ENCODE measurements around the gene GALNT18.

Gene GALNT18

DNA sequence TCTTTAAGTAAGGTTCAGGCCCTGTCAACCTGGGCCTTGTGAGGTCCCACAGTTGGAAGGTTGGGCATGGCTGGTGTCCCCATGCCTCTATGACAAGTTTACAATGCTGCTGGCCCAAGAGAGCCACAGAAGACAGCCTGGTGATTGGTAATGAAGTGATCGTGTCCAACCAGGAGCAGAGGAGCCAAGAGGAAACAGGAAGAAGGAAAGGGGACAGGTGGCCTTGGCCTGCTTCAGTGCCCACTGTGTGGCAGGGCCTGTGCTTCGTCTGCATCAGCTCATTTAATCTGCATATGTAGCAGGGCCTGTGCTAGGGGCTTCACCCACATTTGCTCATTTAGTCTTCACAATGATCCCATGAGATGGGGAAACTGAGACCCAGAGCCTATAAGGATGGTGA, 226.7 kb downstream of the GALNT18 start:
- no peak overlapping the region for H3K9ac ChIP-seq (ENCODE audit: low read length)
- H3K36me3 ChIP-seq (ENCODE audit: control insufficient read depth, insufficient read depth, low read length): no peaks in the 10 kb centered on the region
- no peaks in the 10 kb centered on the region for H3K9me3 ChIP-seq (ENCODE audit: control insufficient read depth, insufficient read depth, low read depth, low read length)
- no peaks in the 10 kb centered on the region for H3K27me3 ChIP-seq (ENCODE audit: control insufficient read depth, insufficient read depth, low read length)
- no peak overlapping the region for H3K4me3 ChIP-seq (ENCODE audit: low read depth, low read length)
- no peak overlapping the region for H3K27ac ChIP-seq (ENCODE audit: low read depth, low read length)
- H3K4me1 ChIP-seq (ENCODE audit: control insufficient read depth, insufficient read depth, low read length): no peaks in the 10 kb centered on the region

- no peaks in the 10 kb centered on the region for H3K27me3 ChIP-seq (ENCODE audit: control insufficient read depth, insufficient read depth, low read length)
- no peak overlapping the region for H3K4me3 ChIP-seq (ENCODE audit: low read depth, low read length)
- no peak overlapping the region for H3K27ac ChIP-seq (ENCODE audit: low read depth, low read length)
- no peak overlapping the region for H3K9ac ChIP-seq (ENCODE audit: low read length)
- H3K9me3 ChIP-seq (ENCODE audit: control insufficient read depth, insufficient read depth, low read depth, low read length): no peaks in the 10 kb centered on the region
- no peaks in the 10 kb centered on the region for H3K36me3 ChIP-seq (ENCODE audit: control insufficient read depth, insufficient read depth, low read length)
- no peaks in the 10 kb centered on the region for H3K4me1 ChIP-seq (ENCODE audit: control insufficient read depth, insufficient read depth, low read length)
Observed at GRCh38 chr11:11394241-11394640, 227.6 kb downstream of the GALNT18 start.

- H3K9me3 ChIP-seq (ENCODE audit: control insufficient read depth, insufficient read depth, low read depth, low read length): no peaks in the 10 kb centered on the region
- H3K27ac ChIP-seq (ENCODE audit: low read depth, low read length): no peak overlapping the region
Observed at GRCh38 chr11:11391796-11392463, 229.9 kb downstream of the GALNT18 start.

GRCh38 chr11:11391169-11391568, 230.6 kb downstream of the GALNT18 start:
- Histone ChIP-seq H3K27me3 (ENCODE audit: control insufficient read depth, insufficient read depth, low read length) (no peaks in the 10 kb centered on the region), H3K9me3 (ENCODE audit: control insufficient read depth, insufficient read depth, low read depth, low read length) (no peaks in the 10 kb centered on the region), H3K9ac (ENCODE audit: low read length) (no peak overlapping the region), H3K27ac (ENCODE audit: low read depth, low read length) (no peak overlapping the region), H3K36me3 (ENCODE audit: control insufficient read depth, insufficient read depth, low read length) (no peaks in the 10 kb centered on the region), H3K4me3 (ENCODE audit: low read depth, low read length) (no peak overlapping the region), H3K4me1 (ENCODE audit: control insufficient read depth, insufficient read depth, low read length) (peaks cover 13% of the 10 kb centered on the region)

More at GRCh38 chr11:11391796-11392463, 229.9 kb downstream of the GALNT18 start:
- no peaks in the 10 kb centered on the region for H3K36me3 ChIP-seq (ENCODE audit: control insufficient read depth, insufficient read depth, low read length)
- peaks cover 9% of the 10 kb centered on the region for H3K4me1 ChIP-seq (ENCODE audit: control insufficient read depth, insufficient read depth, low read length)
- no peak overlapping the region for H3K9ac ChIP-seq (ENCODE audit: low read length)
- no peaks in the 10 kb centered on the region for H3K27me3 ChIP-seq (ENCODE audit: control insufficient read depth, insufficient read depth, low read length)
- H3K4me3 ChIP-seq (ENCODE audit: low read depth, low read length): no peak overlapping the region

DNA sequence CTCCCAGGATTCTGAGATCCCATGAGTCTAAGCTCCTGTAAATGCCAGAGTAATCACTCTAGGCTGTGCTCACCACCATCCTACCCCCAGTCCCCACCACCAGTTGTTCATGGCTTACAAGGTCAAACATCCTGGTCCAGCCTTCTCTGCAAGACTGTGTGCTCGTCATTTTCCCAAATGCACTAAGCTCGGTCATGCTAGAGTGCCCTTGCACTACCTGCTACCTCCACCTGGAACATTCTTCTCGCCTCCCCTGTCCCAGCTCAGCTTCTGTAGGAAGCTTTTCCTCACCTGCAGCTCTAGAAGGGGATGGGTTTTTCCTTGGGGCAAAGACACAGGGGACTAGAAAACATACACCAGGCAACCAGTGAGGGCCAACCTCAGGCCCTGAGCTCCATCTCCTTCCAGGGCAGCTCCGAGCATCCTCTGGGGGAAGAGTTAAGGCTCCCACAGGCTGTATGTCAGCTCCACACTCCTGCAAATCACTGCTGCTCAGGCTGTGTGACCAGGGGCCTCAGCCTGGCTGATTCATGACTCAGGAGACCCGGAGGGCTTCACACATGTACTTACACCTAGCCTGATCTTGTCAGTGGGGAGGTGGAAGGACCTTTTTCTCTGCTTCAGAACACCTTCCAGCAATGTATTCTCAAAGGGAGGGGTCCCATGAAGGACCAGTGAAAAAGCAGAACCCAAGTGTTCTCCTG, 231.6 kb downstream of the GALNT18 start:
- Histone ChIP-seq H3K36me3 (ENCODE audit: control insufficient read depth, insufficient read depth, low read length) (no peaks in the 10 kb centered on the region), H3K9ac (ENCODE audit: low read length) (no peak overlapping the region), H3K27me3 (ENCODE audit: control insufficient read depth, insufficient read depth, low read length) (no peaks in the 10 kb centered on the region), H3K9me3 (ENCODE audit: control insufficient read depth, insufficient read depth, low read depth, low read length) (no peaks in the 10 kb centered on the region), H3K27ac (ENCODE audit: low read depth, low read length) (no peak overlapping the region), H3K4me1 (ENCODE audit: control insufficient read depth, insufficient read depth, low read length) (peaks cover 13% of the 10 kb centered on the region), H3K4me3 (ENCODE audit: low read depth, low read length) (no peak overlapping the region)

GRCh38 chr11:11389238-11389637, 232.6 kb downstream of the GALNT18 start:
- no peaks in the 10 kb centered on the region for H3K9me3 ChIP-seq (ENCODE audit: control insufficient read depth, insufficient read depth, low read depth, low read length)
- no peak overlapping the region for H3K4me3 ChIP-seq (ENCODE audit: low read depth, low read length)
- H3K9ac ChIP-seq (ENCODE audit: low read length): no peak overlapping the region
- no peaks in the 10 kb centered on the region for H3K27me3 ChIP-seq (ENCODE audit: control insufficient read depth, insufficient read depth, low read length)
- no peak overlapping the region for H3K27ac ChIP-seq (ENCODE audit: low read depth, low read length)
- no peaks in the 10 kb centered on the region for H3K36me3 ChIP-seq (ENCODE audit: control insufficient read depth, insufficient read depth, low read length)
- H3K4me1 ChIP-seq (ENCODE audit: control insufficient read depth, insufficient read depth, low read length): peaks cover 13% of the 10 kb centered on the region

DNA sequence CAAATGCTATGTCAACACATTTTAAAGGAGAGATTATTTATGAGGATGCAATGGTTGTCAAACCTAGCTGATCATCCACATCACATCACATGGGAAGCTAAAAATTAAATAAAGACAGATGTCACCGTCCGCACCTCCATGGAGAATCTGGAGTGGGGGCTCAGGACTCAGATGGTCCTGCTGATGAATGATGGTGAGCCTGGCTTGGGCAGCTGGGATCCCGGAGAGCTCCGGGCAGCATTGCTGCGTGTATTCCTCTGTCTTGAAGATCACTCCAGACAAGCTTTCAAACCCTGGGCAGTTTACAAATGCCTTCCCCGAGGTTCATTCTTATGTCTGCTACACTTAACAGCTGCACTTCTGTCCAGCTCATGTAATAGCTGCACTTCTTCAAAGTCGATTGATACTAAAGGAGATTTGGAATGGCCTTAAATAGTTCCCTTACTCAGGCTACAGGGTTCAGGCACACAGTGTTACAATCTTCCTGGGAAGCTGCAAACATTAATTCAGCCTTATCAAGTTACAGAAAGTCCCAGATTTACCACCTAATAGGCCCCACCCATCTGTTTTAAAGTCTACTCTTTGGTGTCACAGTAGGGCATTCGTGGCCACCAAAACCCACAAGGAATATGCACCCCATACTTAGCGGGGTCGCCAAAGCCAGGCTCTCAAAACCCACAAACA, 234.0 kb downstream of the GALNT18 start:
- H3K27ac ChIP-seq (ENCODE audit: low read depth, low read length): no peak overlapping the region
- H3K9me3 ChIP-seq (ENCODE audit: control insufficient read depth, insufficient read depth, low read depth, low read length): no peaks in the 10 kb centered on the region
- no peak overlapping the region for H3K9ac ChIP-seq (ENCODE audit: low read length)
- no peaks in the 10 kb centered on the region for H3K27me3 ChIP-seq (ENCODE audit: control insufficient read depth, insufficient read depth, low read length)
- H3K4me1 ChIP-seq (ENCODE audit: control insufficient read depth, insufficient read depth, low read length): peaks cover 13% of the 10 kb centered on the region
- no peaks in the 10 kb centered on the region for H3K36me3 ChIP-seq (ENCODE audit: control insufficient read depth, insufficient read depth, low read length)
- H3K4me3 ChIP-seq (ENCODE audit: low read depth, low read length): no peak overlapping the region

DNA sequence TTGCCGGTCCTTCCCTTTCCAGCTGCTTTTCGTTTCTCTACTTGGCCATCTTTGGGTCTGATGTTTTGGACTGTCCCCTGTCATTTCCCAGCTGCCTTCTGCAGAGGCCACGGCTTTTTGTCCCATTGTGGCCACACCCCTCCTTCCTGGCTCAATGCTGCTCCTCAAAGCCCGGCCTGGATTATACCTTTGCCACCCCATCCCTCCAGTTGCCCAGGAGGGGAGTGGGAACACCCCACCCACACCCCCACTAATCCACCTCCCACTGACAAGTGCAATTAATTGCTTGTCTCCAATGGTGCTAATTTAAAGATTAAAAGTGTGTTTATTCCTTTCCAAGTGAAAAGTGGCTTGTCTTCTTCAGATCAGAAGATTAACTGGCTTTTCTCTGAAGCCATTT, 234.6 kb downstream of the GALNT18 start:
- H3K27me3 ChIP-seq (ENCODE audit: control insufficient read depth, insufficient read depth, low read length): no peaks in the 10 kb centered on the region
- H3K36me3 ChIP-seq (ENCODE audit: control insufficient read depth, insufficient read depth, low read length): no peaks in the 10 kb centered on the region
- peaks cover 13% of the 10 kb centered on the region for H3K4me1 ChIP-seq (ENCODE audit: control insufficient read depth, insufficient read depth, low read length)
- H3K27ac ChIP-seq (ENCODE audit: low read depth, low read length): no peak overlapping the region
- H3K9me3 ChIP-seq (ENCODE audit: control insufficient read depth, insufficient read depth, low read depth, low read length): no peaks in the 10 kb centered on the region
- no peak overlapping the region for H3K9ac ChIP-seq (ENCODE audit: low read length)
- H3K4me3 ChIP-seq (ENCODE audit: low read depth, low read length): no peak overlapping the region

DNA sequence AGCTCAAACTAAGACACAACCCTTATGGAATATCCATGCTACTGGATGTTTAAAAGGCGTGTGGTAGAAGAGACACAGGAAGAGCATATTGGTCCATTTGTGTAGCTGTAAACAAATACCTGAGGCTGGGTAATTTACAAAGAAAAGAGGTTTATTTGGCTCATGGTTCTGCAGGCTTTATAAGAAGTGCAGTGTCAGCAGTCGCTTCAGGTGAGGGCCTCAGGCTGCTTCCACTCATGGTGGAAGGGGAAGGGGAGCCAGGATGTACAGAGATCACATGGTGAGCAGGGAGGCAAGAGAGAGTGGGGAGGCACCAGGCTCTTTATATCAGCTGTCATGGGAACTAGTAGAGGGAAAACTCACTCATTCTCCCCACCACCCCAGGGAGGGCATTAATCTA, 237.0 kb downstream of the GALNT18 start:
- Histone ChIP-seq H3K4me1 (ENCODE audit: control insufficient read depth, insufficient read depth, low read length) (peaks cover 13% of the 10 kb centered on the region), H3K27ac (ENCODE audit: low read depth, low read length) (no peak overlapping the region), H3K4me3 (ENCODE audit: low read depth, low read length) (no peak overlapping the region), H3K36me3 (ENCODE audit: control insufficient read depth, insufficient read depth, low read length) (no peaks in the 10 kb centered on the region), H3K9me3 (ENCODE audit: control insufficient read depth, insufficient read depth, low read depth, low read length) (no peaks in the 10 kb centered on the region), H3K27me3 (ENCODE audit: control insufficient read depth, insufficient read depth, low read length) (no peaks in the 10 kb centered on the region), H3K9ac (ENCODE audit: low read length) (no peak overlapping the region)

DNA sequence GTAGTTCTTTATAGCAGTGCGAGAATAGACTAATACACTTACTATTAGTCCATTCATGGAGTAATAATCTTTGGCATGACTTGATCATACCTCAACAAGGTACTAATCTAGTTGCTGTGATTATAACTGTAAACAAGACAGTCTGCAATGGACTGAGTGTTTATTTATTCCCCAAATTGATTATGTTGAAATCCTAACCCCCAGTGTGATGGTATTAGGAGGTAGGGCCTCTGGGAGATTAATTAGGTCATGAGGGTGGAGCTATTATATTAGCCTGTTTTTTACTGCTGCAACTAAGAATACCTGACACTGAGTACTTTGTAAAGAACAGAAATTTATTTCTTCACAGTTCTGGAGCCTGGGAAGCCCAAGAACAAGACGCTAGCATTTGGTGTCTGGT, 237.8 kb downstream of the GALNT18 start:
- Histone ChIP-seq H3K4me1 (ENCODE audit: control insufficient read depth, insufficient read depth, low read length) (peaks cover 13% of the 10 kb centered on the region), H3K36me3 (ENCODE audit: control insufficient read depth, insufficient read depth, low read length) (no peaks in the 10 kb centered on the region), H3K4me3 (ENCODE audit: low read depth, low read length) (no peak overlapping the region), H3K9me3 (ENCODE audit: control insufficient read depth, insufficient read depth, low read depth, low read length) (no peaks in the 10 kb centered on the region), H3K9ac (ENCODE audit: low read length) (no peak overlapping the region), H3K27me3 (ENCODE audit: control insufficient read depth, insufficient read depth, low read length) (no peaks in the 10 kb centered on the region), H3K27ac (ENCODE audit: low read depth, low read length) (no peak overlapping the region)

DNA sequence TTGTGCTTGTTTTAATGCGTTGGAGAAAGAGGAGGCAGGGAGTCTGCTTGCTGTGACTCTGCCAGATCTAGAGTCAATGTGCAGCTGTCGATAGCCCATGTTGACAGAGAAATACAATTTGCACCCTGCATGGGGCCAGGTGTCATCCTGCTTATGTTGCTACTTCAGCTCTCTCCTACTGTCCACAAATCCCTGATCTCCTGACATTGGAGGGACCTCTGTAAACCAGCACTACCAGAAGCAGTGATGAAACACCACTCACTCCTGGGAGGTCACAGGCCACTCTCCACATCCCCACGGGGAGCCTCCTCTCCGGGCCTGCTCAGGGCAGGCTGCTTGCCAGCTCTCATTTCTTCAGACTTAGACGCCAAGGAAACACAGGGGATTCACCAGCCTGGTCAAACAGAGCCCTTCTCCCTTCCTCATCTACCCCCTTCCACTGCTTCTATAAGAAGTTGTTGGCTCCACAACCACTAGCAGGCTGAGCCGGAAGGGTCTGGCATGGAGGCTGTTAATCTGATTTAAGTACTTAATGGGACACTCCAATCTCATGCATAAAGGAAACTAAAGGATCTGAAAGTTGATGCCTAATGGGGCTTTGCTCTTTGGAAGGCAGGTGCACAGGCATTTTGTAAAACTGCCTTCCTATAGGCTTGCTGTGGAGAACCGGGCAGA, 238.8 kb downstream of the GALNT18 start:
- Histone ChIP-seq H3K9me3 (ENCODE audit: control insufficient read depth, insufficient read depth, low read depth, low read length) (no peaks in the 10 kb centered on the region), H3K4me3 (ENCODE audit: low read depth, low read length) (no peak overlapping the region), H3K4me1 (ENCODE audit: control insufficient read depth, insufficient read depth, low read length) (peaks cover 13% of the 10 kb centered on the region), H3K9ac (ENCODE audit: low read length) (no peak overlapping the region), H3K36me3 (ENCODE audit: control insufficient read depth, insufficient read depth, low read length) (no peaks in the 10 kb centered on the region), H3K27ac (ENCODE audit: low read depth, low read length) (no peak overlapping the region), H3K27me3 (ENCODE audit: control insufficient read depth, insufficient read depth, low read length) (no peaks in the 10 kb centered on the region)

Data from HUES6 (cell line).